ENCODE results near the gene SLC6A12.
"Not testable (repeated sequence)": the region's sequence is repeated elsewhere in the genome, so short reads cannot be mapped to it uniquely, and the experiment has no call there.

SLC6A12 gene

DNA sequence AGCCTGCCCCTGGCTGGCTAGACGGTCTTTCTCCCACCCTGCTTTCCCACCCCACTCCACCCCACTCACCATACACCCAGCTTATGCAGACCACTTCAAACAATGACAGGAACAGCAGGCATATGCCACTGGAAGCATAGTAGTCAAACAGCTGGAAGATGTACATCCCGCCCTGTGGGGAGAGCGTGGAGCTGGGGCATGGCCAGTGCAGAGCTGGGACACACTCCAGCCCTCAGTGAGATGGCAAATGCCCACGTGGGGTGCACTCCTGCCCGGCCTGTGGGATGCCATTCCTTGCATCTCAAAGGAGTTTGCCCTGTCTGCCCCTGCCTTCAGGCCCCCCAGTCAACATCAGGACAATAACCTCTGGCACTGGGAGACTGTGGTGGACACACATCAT lies 18.8 kb downstream of the SLC6A12 start:
- DNase-seq: no peak

DNA sequence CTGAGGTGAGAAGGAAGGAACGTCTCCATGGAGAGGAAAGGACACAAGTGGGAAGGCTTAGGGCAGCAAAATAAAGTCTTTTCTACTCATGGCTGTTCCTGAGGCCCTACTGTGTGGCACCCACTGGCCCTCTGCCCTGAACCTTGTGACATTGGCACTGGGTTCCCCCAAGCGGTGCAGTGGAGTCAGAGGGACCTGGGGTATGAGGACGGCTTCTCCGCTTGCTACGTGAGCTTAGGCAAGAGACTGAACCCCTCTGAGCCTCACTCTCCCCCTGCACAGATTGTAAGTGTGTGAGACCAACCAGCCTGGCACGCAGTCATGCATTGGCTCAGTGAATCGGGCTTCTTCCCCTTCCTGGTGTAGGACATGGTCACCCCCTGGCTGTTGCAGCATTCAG lies 19.7 kb downstream of the SLC6A12 start:
- no peak for DNase-seq

GRCh38 chr12:193261-193660 lies 20.7 kb downstream of the SLC6A12 start:
- no peak for DNase-seq

DNA sequence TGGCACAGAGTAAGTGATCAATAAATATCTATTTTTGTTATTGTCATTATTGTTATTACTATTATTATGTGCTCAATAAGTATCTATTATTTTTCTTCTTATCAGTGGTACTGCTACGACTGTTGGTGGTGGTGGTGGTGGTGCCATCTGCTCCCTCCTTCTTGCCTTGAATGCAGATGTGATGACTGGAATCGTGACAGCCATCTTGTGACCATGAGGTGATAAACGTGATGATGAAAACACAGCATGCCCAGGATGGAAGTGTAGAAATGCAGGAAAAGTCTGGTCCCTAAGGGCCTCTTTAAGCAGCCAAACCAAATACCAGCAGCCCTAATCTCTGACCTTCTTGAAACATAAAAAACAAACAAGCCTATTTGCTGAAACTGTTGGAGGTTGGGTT lies 22.4 kb downstream of the SLC6A12 start:
- DNase-seq: no peak

DNA sequence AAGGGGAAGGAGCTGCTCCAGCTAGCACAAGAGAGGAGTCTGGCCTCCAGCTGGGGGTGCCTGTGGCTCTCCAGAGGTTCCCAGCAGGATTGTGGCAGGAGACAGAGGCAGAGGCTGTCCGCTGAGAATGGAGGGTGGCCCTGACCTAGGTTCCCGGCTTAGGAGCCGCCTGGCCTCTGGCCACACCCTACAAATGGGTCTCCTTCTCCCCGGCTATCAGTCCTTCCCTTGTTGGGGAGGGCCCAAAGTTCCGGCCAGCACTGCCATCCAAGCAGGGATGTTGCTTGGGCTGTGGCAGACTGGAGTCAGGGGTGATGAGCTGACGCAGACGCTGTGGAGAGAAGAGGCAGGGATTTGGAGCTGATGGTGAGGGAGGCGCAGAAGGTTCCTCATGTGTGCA lies 23.1 kb downstream of the SLC6A12 start:
- no peak for DNase-seq

GRCh38 chr12:189622-189962 lies 24.4 kb downstream of the SLC6A12 start:
- DNase-seq: no peak

DNA sequence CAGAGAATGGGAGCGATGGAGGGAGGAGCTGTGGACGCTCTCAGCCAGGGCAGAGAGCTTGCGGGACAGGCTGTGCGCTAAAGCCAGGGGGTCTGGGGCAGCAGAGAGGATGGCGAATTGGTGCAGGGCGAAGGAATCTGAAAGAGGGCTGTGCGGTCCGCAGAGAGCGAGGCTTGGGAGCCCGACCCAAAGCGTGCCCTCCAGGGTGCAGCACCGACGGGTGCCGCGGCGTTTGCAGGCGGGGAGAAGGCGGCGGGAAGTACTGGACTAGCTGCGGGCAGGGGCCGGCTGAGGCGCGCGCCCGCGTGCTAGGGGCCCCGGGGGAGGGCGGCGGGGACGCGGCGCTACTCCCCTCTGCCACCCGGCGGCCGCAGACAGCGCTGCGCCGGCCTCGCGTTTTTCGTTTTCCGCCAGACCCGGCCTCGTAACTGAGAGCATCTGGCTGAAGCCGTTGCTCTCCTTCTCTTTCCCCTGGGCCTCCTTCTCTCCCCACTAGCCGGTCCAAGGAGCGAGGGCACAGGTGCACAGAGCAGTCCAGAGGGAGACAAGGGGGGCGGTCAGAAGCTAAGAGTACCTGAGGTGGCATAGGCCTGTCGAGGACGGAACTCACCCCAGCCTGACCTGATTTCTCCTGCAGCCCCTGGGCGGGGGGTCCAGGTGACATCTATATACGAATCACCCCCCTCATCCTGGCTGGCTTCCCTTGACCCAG lies 24.9 kb downstream of the SLC6A12 start:
- no peak for DNase-seq

- not testable (repeated sequence) for DNase-seq
Observed at GRCh38 chr12:187986-188909, 25.7 kb downstream of the SLC6A12 start.

GRCh38 chr12:186006-186625 lies 27.8 kb downstream of the SLC6A12 start:
- no peak for DNase-seq

GRCh38 chr12:185576-185955 lies 28.4 kb downstream of the SLC6A12 start:
- DNase-seq: no peak

DNA sequence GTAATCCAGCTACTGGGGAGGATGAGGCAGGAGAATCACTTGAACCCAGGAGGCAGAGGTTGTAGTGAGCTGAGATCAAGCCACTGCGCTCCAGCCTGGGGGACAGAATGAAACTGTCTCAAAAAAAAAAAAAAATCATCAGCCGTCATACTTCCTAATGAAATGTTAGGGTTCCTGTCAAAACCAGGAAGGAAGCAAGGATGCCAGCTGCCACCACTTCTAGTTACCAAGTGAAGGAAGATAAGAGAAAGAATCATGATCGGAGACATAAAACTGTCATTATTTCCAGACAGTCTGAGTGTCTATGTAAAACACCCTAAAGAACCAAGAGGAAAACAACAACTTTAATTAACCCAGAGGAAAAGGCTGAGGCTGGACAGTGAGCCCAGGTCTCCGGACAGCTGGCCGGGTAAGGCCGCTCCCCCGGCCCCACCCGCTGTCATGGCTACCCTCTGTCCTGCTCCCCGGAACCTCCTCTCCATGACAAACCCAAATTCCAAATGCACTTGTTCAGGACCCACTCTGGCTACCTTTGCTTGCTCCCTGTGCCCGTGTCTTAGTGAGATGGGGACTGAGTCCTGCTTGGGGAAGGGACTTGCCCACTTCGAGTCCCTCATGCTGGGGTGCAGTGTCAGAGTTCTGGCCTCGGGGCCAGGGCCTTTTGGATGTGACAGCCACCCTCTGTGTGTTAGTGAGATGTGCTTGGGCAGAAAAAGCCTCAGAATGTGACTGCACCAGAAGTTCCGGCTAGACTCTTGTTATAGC lies 29.0 kb downstream of the SLC6A12 start:
- peak; percentile 8 for DNase-seq

- no peak for DNase-seq
Observed at GRCh38 chr12:182381-182892, 31.5 kb downstream of the SLC6A12 start.

DNA sequence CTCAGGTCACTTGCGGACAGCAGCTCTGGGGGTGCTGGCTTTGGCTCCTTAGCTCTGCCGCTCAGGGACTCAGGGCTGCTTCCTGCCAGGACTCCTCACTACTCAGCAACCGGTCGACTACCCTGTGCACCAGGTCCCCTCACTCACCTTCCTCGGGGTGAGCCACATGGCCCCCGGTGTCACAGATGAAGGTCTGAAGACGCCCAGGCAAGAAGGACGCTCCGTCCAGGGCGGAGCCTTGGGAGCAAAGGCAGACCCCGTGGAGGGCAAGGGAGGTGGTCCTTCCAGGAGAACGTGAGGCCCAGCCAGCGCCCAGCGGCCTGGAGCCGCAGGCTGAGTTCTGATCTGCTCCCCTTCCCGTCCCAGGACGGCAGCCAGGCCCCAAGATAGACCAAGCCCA lies 32.0 kb downstream of the SLC6A12 start:
- no peak for DNase-seq

DNA sequence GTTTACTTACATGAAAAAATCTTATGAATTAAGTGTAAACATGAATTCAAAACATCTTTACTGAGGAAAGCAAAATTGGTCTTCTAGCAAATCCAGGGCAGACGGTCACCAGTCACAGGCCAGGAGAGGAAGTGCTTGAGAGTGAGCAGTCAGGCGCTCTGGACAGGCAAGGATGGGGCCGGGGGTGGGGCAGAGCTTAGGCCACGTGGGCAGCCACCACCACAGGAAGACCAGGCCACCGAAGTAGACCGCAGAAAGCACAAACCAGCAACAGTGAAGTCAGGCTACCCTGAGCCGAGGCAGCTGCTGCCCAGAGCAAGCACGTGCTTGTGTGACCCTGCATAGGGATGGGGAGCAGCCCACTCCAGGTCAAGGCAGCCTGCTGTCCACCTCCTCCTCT lies 33.5 kb downstream of the SLC6A12 start:
- DNase-seq: peak; percentile 90

GRCh38 chr12:179885-180284 lies 34.1 kb downstream of the SLC6A12 start:
- no peak for DNase-seq

GRCh38 chr12:179131-179884 lies 34.6 kb downstream of the SLC6A12 start:
- DNase-seq: no peak

DNA sequence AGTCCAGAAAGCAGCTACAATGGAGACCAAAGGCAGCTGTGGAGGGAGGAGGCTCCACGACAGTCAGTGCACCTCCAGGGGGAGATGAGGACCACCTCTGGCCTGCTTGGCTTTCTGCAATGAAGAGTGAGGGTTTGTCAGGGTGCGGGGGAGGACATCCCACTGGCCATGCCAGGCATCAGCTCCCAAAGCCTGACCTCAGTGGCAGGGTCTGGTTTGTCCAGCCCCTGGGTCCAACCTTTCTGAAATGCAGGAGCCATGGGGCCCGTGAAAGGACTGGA lies 35.2 kb downstream of the SLC6A12 start:
- DNase-seq: no peak

GRCh38 chr12:177980-178828 lies 35.8 kb downstream of the SLC6A12 start:
- no peak for DNase-seq

GRCh38 chr12:177336-177979 lies 36.5 kb downstream of the SLC6A12 start:
- DNase-seq: no peak

DNA sequence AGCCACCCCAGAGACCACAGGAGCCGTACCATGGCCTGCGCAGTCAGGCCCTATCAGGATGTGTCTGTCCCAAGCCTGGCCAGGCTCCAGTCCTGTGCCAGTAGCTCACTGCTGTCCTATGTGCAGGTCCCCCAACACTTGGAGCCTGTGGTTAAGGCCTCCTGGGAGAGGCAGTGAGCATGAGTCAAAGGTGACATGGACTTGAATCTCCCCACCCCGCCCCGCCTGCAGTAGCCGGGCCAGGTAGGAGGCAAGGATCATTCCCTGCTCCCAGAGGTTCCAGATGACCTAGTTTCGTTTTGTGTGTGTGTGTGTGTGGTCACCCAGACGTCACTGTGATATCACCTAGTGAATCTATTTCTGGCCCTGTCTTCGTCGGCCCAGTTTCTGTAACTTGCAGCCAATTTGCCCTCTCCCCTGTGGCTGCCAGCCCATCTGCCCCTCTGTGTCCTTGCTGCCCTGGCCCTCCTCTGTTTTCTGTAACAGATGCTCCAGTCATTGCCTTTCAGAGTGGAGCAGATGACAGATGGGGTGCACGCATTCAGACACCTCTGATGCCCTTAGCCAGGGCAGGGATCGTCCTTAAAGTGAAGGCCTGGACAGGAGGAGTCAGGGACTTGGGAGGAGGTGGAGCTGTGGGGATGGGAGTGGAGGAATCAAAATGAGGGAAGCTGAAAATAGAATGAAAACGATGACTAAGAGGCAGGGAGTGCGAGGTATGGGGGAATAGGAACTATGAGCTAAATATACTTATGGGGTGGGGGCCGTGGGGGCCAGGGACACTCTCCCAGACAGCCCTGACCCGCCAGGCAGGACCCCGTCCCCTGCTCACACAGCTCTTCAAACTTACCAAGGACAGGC lies 37.4 kb downstream of the SLC6A12 start:
- no peak for DNase-seq

Measured in GF-D8 (cell line).